CD4-positive, alpha-beta T cell (primary cell): ENCODE data around the gene SPG11. TPM values are rescaled to one million over a fixed set of nuclear protein-coding genes. Genes with fewer than 3 reads are reported as not detected.

Source experiments
- ATAC-seq: fragments of 200-7000 bp; cut with Tn5 transposase; one replicate; pipeline ENCODE4 v1.10.0; 2022; ENCODE audit warnings: mild to moderate bottlenecking; ENCODE audit not compliant: poor library complexity
- CTCF ChIA-PET: fragments of 350-600 bp; sonication (Branson Sonifier 250); formaldehyde crosslinking; loops from one replicate; lab custom pipeline; 2021; ENCODE audit warnings: antibody characterized with exemption, inconsistent platforms; lab: Charles Lee
- POLR2A ChIA-PET: fragments of 350-600 bp; sonication (Branson Sonifier 250); formaldehyde crosslinking; loops from one replicate; lab custom pipeline; 2021; ENCODE audit warnings: antibody characterized with exemption, inconsistent platforms; lab: Charles Lee
- DNase-seq, 14 experiments: peaks; one replicate each; pipeline ENCODE4 v3.0.0-alpha.2; 2013 to 2020; ENCODE audit warnings: mixed read lengths in 2 of 14
- H3K27ac ChIP-seq, 2 donors: one replicate each; pipeline versions ENCODE4 v1.5.1 to v1.7.0; 2013; ENCODE audit warnings: low read length in 2 of 2, low read depth in 1 of 2, mild to moderate bottlenecking in 1 of 2
- H3K27me3 ChIP-seq, 2 experiments: 1 replicate in 1 of 2; 2 replicates in 1 of 2; pipeline versions ENCODE4 v1.6.1 to v1.7.0; 2013; ENCODE audit warnings: low read length in 2 of 2, control low read depth in 1 of 2, mild to moderate bottlenecking in 1 of 2, moderate library complexity in 1 of 2; ENCODE audit not compliant: insufficient read depth in 2 of 2, control insufficient read depth in 1 of 2
- H3K36me3 ChIP-seq: one replicate; pipeline ENCODE4 v1.6.1; 2013; ENCODE audit warnings: low read length, control low read depth; ENCODE audit not compliant: insufficient read depth
- H3K4me1 ChIP-seq: one replicate; pipeline ENCODE4 v1.6.1; 2013; ENCODE audit warnings: low read length, control low read depth; ENCODE audit not compliant: insufficient read depth
- H3K4me3 ChIP-seq: one replicate; pipeline ENCODE4 v1.5.1; 2013; ENCODE audit warnings: mild to moderate bottlenecking, low read length, moderate library complexity
- H3K9me3 ChIP-seq, 2 experiments: 1 replicate in 1 of 2; 2 replicates in 1 of 2; pipeline versions ENCODE4 v1.6.1 to v1.7.0; 2013; ENCODE audit warnings: low read length in 2 of 2, mild to moderate bottlenecking in 2 of 2, control low read depth in 1 of 2, moderate library complexity in 1 of 2; ENCODE audit not compliant: control insufficient read depth in 1 of 2, insufficient read depth in 1 of 2
- H3K27ac Mint-ChIP-seq: one replicate; pipeline ENCODE4 v1.8.0; 2020; ENCODE audit warnings: mixed read lengths
- H3K27me3 Mint-ChIP-seq: one replicate; pipeline ENCODE4 v1.8.0; 2021; ENCODE audit warnings: mixed read lengths
- H3K36me3 Mint-ChIP-seq: one replicate; pipeline ENCODE4 v1.8.0; 2021; ENCODE audit warnings: low read depth, mixed read lengths
- H3K4me1 Mint-ChIP-seq: one replicate; pipeline ENCODE4 v1.8.0; 2021; ENCODE audit warnings: low read depth, mixed read lengths
- H3K4me3 Mint-ChIP-seq: one replicate; pipeline ENCODE4 v1.8.0; 2020; ENCODE audit warnings: mild to moderate bottlenecking, mixed read lengths
- H3K9me3 Mint-ChIP-seq: one replicate; pipeline ENCODE4 v1.8.0; 2020; ENCODE audit warnings: mixed read lengths
- intact Hi-C, 2 experiments: fragments of 100-400 bp; cut with DNase I in 1 of 2; cut with micrococcal nuclease in 1 of 2; formaldehyde crosslinking; loops; one replicate each; pipeline versions ENCODE4 v1.15.1 to v1.9.0; 2023 to 2025; cut with DNase I, micrococcal nuclease
- total RNA-seq, 174 experiments: library from RNA in 2 of 174; stranded (reverse) in 2 of 174; gene quantifications; one replicate each; pipeline ENCODE4 v1.2.3 and lab custom pipeline; 2021 to 2026
- TF ChIP-seq, protein P1 (sequence below): fragments of 200-600 bp; IDR thresholded peaks from one replicate; pipeline ENCODE4 v1.8.0; 2022; ENCODE audit warnings: antibody characterized with exemption, mild to moderate bottlenecking

The SPG11 gene
- total RNA-seq, 2 experiments from 2014 or later: 49.9 to 51.3 TPM

DNA sequence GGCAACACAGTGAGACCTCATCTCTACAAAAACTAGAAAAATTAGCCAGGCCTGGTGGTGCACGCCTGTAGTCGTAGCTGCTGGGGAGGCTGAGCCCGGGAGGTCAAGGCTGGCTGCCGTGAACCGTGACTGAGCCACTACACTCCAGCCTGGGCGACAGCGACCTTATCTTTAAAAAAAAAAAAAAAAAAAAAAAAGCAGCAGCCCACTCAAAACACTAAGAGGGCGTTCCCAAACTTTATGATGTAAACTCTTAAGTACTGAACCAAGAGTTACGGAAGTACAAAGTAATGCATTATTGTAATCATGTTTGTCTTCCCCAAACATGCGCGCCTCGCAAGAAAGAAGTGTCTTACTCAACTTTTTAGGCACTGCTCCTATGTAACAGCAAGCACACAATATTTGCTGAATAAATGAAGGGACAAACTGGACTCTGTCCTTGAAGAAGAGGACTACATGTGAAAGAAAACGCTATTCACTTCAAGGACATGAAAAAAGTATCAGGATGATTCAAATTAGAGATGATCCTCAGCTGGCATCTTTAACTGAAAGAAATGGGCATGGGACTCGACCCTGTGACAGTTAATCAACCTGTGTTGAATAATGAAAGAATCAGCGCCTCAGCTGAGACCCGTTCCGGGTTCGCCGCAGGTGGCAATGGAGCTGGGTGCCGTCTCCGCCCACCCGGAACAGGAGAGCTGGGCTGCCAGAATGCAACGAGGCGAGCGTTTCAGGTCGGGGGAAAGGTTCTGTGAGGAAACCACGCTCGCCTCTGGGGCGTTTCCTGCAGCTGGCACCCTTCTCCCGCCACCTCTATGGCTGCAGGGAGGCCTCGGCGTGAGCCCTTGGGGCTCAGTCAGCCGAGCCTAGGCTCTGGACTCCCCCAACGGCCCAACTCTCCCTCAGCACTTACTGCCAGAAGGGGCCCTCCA is 718 bp downstream of the SPG11 start:
- H3K9me3 ChIP-seq: no peaks in the 10 kb centered on the region
- TF ChIP-seq, protein P1, sequence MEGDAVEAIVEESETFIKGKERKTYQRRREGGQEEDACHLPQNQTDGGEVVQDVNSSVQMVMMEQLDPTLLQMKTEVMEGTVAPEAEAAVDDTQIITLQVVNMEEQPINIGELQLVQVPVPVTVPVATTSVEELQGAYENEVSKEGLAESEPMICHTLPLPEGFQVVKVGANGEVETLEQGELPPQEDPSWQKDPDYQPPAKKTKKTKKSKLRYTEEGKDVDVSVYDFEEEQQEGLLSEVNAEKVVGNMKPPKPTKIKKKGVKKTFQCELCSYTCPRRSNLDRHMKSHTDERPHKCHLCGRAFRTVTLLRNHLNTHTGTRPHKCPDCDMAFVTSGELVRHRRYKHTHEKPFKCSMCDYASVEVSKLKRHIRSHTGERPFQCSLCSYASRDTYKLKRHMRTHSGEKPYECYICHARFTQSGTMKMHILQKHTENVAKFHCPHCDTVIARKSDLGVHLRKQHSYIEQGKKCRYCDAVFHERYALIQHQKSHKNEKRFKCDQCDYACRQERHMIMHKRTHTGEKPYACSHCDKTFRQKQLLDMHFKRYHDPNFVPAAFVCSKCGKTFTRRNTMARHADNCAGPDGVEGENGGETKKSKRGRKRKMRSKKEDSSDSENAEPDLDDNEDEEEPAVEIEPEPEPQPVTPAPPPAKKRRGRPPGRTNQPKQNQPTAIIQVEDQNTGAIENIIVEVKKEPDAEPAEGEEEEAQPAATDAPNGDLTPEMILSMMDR: no peak
- ATAC-seq (peak; percentile 65), DNase-seq (peak; percentile 77 to 94 (median 82))
- Mint-ChIP-seq H3K9me3 (no peaks in the 10 kb centered on the region), H3K27ac (peak overlapping the region; percentile 96), H3K4me3 (peak overlapping the region; percentile 100), H3K4me1 (peaks cover 67% of the 10 kb centered on the region), H3K27me3 (no peaks in the 10 kb centered on the region), H3K36me3 (peaks cover 41% of the 10 kb centered on the region)
- intact Hi-C loops: loop anchor here (1.0 to 10.0 kb wide), 6 partner anchors 21 to 125 kb away; partner anchors contain the start of genes B2M (in 2 of the 2), PATL2 (in 2 of the 2) and EIF3J (in 1 of the 2)
- peaks cover 52% of the 10 kb centered on the region for H3K4me1 ChIP-seq
- H3K27ac ChIP-seq: peak overlapping the region; percentile 97
- CTCF ChIA-PET: interaction anchor here (0.8 to 4.1 kb wide), 26 partner anchors 11 to 375 kb away, joined by 3 to 115 read pairs (median 8); partner anchors contain the start of genes B2M, CTDSPL2, PATL2 and TRIM69
- POLR2A ChIA-PET: interaction anchor here (0.7 to 49.9 kb wide), 26 partner anchors 8 to 740 kb away, joined by 3 to 4232 read pairs (median 6); partner anchors contain the start of genes B2M, CTDSPL2, EIF3J and GOLM2
- H3K36me3 ChIP-seq: peaks cover 11% of the 10 kb centered on the region
- H3K27me3 ChIP-seq: no peaks in the 10 kb centered on the region
- peak overlapping the region; percentile 90 for H3K4me3 ChIP-seq

DNA sequence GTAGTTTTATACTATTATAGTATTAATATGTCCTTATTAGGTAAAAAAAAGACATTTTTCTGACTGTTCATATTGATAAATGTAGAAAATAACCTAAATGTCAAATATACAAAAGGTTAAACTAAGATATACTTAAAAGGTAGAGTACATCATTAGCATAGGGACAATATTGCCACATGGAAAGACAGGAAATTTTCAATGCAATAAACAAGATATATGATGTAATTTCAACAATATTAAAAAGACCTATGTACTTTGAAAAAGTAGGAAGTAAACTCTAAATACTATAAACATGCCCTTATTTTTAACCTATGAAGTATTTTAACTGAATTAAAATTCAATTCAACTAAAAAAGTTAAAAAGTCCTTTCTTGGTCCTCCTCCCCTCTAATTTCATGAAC is 1.9 kb downstream of the SPG11 start:
- DNase-seq (no peak), ATAC-seq (no peak)
- H3K27me3 ChIP-seq: no peaks in the 10 kb centered on the region
- peak overlapping the region; percentile 97 for H3K27ac ChIP-seq
- POLR2A ChIA-PET: interaction anchor here (2.5 to 49.9 kb wide), 3 partner anchors 10 to 60 kb away, joined by 15 to 4232 read pairs (median 632); partner anchors contain the start of genes B2M, PATL2 and TRIM69
- Mint-ChIP-seq H3K9me3 (no peaks in the 10 kb centered on the region), H3K27me3 (no peaks in the 10 kb centered on the region), H3K36me3 (peaks cover 52% of the 10 kb centered on the region), H3K4me3 (peak overlapping the region; percentile 61), H3K27ac (peak overlapping the region; percentile 96), H3K4me1 (peaks cover 56% of the 10 kb centered on the region)
- peak overlapping the region; percentile 90 for H3K4me3 ChIP-seq
- peaks cover 18% of the 10 kb centered on the region for H3K36me3 ChIP-seq
- H3K9me3 ChIP-seq: no peaks in the 10 kb centered on the region
- H3K4me1 ChIP-seq: peaks cover 42% of the 10 kb centered on the region
- CTCF ChIA-PET: interaction anchor here (1.3 to 4.1 kb wide), 4 partner anchors 51 to 83 kb away, joined by 4 to 115 read pairs (median 51); partner anchors contain the start of genes B2M, PATL2 and TRIM69
- intact Hi-C loops: loop anchor here (1.0 to 10.0 kb wide), 3 partner anchors 67 to 124 kb away; partner anchors contain the start of gene EIF3J (in 1 of the 2)
- TF ChIP-seq, protein P1: no peak

DNA sequence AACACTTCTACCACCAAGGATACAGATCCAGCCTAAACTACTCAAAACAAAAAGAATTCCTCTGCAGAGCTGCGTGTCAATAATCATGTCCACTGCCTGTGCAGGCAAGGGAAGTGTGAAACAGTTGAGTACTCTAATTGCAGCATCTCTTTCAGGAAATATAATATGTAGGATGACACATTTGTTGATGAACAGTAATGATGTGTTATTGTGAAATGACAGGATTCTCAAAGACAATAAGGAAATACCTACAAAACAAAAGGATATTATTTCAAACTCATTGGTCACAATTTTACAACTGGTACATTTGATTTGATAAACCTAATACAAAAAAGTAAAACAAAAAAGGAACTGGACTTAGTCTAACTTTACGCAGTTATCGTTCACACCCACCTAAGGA is 4.4 kb downstream of the SPG11 start:
- H3K27ac ChIP-seq: no peak overlapping the region
- TF ChIP-seq, protein P1: no peak
- CTCF ChIA-PET: no interaction called here

More for the DNA sequence above, 4.4 kb downstream of the SPG11 start:
- H3K27ac Mint-ChIP-seq: no peak overlapping the region
- H3K27me3 ChIP-seq: no peaks in the 10 kb centered on the region
- POLR2A ChIA-PET: interaction anchor here (49.9 kb wide), 1 partner anchor 63 kb away, joined by 4232 read pairs; the partner anchor contains the start of genes B2M, PATL2 and TRIM69
- peaks cover 47% of the 10 kb centered on the region for H3K4me1 Mint-ChIP-seq
- DNase-seq: no peak
- no peak for ATAC-seq
- H3K9me3 ChIP-seq: no peaks in the 10 kb centered on the region
- H3K4me3 Mint-ChIP-seq: no peak overlapping the region
- H3K36me3 ChIP-seq: peaks cover 38% of the 10 kb centered on the region
- peaks cover 19% of the 10 kb centered on the region for H3K4me1 ChIP-seq
- no peaks in the 10 kb centered on the region for H3K27me3 Mint-ChIP-seq
- intact Hi-C loops: no loop called here
- no peak overlapping the region for H3K4me3 ChIP-seq
- no peaks in the 10 kb centered on the region for H3K9me3 Mint-ChIP-seq
- peaks cover 73% of the 10 kb centered on the region for H3K36me3 Mint-ChIP-seq
